HG03342 (cell line): ENCODE results near the gene MYO1E.
A peak's percentile ranks its signal among the peaks of the same experiment; 100 is the strongest.

Experiments
- ATAC-seq: cut with Tn5 transposase; IDR thresholded peaks from one replicate; pipeline ENCODE4 v1.9.1; 2021; ENCODE audit warnings: mild to moderate bottlenecking, moderate library complexity; ENCODE audit not compliant: unreplicated experiment

MYO1E gene

GRCh38 chr15:59271595-59272201 lies 101.0 kb downstream of the MYO1E start:
- ATAC-seq, result no peak

GRCh38 chr15:59268852-59269407 lies 103.7 kb downstream of the MYO1E start:
- no peak for ATAC-seq

- ATAC-seq, result no peak
Observed at GRCh38 chr15:59268168-59268851, 104.4 kb downstream of the MYO1E start.

- ATAC-seq, result no peak
Observed at GRCh38 chr15:59266028-59266427, 106.6 kb downstream of the MYO1E start.

- no peak for ATAC-seq
Observed at GRCh38 chr15:59262316-59262715, 110.4 kb downstream of the MYO1E start.

- no peak for ATAC-seq
Observed at GRCh38 chr15:59260090-59260489, 112.6 kb downstream of the MYO1E start.

- ATAC-seq, result no peak
Observed at GRCh38 chr15:59259137-59259943, 113.3 kb downstream of the MYO1E start.

GRCh38 chr15:59258317-59258716 lies 114.4 kb downstream of the MYO1E start:
- no peak for ATAC-seq

- no peak for ATAC-seq
Observed at GRCh38 chr15:59257140-59257539, 115.5 kb downstream of the MYO1E start.

- ATAC-seq, result no peak
Observed at GRCh38 chr15:59256482-59256881, 116.2 kb downstream of the MYO1E start.

GRCh38 chr15:59255680-59256336 lies 116.9 kb downstream of the MYO1E start:
- no peak for ATAC-seq

- ATAC-seq, result no peak
Observed at GRCh38 chr15:59252137-59252536, 120.5 kb downstream of the MYO1E start.

GRCh38 chr15:59251001-59251845 lies 121.4 kb downstream of the MYO1E start:
- ATAC-seq, result peak; percentile 51

GRCh38 chr15:59250249-59250648 lies 122.4 kb downstream of the MYO1E start:
- ATAC-seq, result no peak

GRCh38 chr15:59249816-59250215 lies 122.9 kb downstream of the MYO1E start:
- no peak for ATAC-seq

- ATAC-seq, result no peak
Observed at GRCh38 chr15:59247364-59247763, 125.3 kb downstream of the MYO1E start.

GRCh38 chr15:59245559-59245958 lies 127.1 kb downstream of the MYO1E start:
- ATAC-seq, result no peak

GRCh38 chr15:59244337-59244736 lies 128.3 kb downstream of the MYO1E start:
- ATAC-seq, result peak; percentile 91

GRCh38 chr15:59243622-59244021 lies 129.0 kb downstream of the MYO1E start:
- ATAC-seq, result no peak

GRCh38 chr15:59242649-59243048 lies 130.0 kb downstream of the MYO1E start:
- ATAC-seq, result no peak
